K562 (cell line): ENCODE measurements around the gene BANF2. TPM values are rescaled to one million over a fixed set of nuclear protein-coding genes. Genes with fewer than 3 reads are reported as not detected.
A peak's percentile ranks its signal among the peaks of the same experiment; 100 is the strongest.

Experiments
- polyA plus RNA-seq, 8 experiments: library from polyadenylated mRNA; depleted of rRNA in 4 of 8; stranded (reverse) in 5 of 8; unstranded in 3 of 8; fragments of >200 nt; fragmentation: Nextera tagmentation in 2 of 8; fragmentation: Illumina TruSeq in 1 of 8; extraction: Ambion mirVana in 2 of 8; extraction: Trizol in 1 of 8; gene quantifications; 2 replicates each; pipeline versions ENCODE4 v1.2.1 to v1.2.3, GENCODE V29; 2011 to 2014; ENCODE audit warnings: inconsistent platforms in 1 of 8, missing spikeins in 1 of 8
- total RNA-seq, 7 experiments: library from RNA; depleted of rRNA in 6 of 7; stranded (reverse); fragments of >200 nt in 6 of 7; fragmentation: Illumina TruSeq in 2 of 7; extraction: Trizol in 2 of 7; gene quantifications; 2 replicates each; pipeline versions ENCODE4 v1.2.1 to v1.2.3, GENCODE V29; 2011 to 2021; ENCODE audit warnings: low replicate concordance in 1 of 7
- TF ChIP-seq, protein P1 (sequence below): fragments of 250-450 bp; sonication (Bioruptor Pico); IDR thresholded peaks from 2 replicates; pipeline ENCODE4 v1.8.0; 2022; ENCODE audit warnings: moderate library complexity, mild to moderate bottlenecking, inconsistent platforms
- TF ChIP-seq, protein P2 (sequence below): IDR thresholded peaks from 3 replicates; pipeline ENCODE4 v1.6.1; 2011; ENCODE audit warnings: borderline replicate concordance, mild to moderate bottlenecking, moderate library complexity; ENCODE audit not compliant: insufficient read length; ENCODE audit errors: extremely low read depth
- TF ChIP-seq, protein P3 (sequence below), 2 experiments: IDR thresholded peaks; 2 replicates each; pipeline ENCODE4 v1.6.1; 2011; ENCODE audit warnings: borderline replicate concordance in 1 of 2, control low read depth in 1 of 2, low read depth in 1 of 2, low read length in 1 of 2, mild to moderate bottlenecking in 1 of 2, mixed read lengths in 1 of 2, moderate library complexity in 1 of 2; ENCODE audit not compliant: insufficient read depth in 1 of 2, insufficient read length in 1 of 2, poor library complexity in 1 of 2, severe bottlenecking in 1 of 2; ENCODE audit errors: extremely low read depth in 1 of 2

BANF2 gene
- total and polyA plus RNA-seq, 9 of the 15 experiments (the other 6 are each of a cell fraction or from before 2014, with no cell fraction given): not detected

DNA sequence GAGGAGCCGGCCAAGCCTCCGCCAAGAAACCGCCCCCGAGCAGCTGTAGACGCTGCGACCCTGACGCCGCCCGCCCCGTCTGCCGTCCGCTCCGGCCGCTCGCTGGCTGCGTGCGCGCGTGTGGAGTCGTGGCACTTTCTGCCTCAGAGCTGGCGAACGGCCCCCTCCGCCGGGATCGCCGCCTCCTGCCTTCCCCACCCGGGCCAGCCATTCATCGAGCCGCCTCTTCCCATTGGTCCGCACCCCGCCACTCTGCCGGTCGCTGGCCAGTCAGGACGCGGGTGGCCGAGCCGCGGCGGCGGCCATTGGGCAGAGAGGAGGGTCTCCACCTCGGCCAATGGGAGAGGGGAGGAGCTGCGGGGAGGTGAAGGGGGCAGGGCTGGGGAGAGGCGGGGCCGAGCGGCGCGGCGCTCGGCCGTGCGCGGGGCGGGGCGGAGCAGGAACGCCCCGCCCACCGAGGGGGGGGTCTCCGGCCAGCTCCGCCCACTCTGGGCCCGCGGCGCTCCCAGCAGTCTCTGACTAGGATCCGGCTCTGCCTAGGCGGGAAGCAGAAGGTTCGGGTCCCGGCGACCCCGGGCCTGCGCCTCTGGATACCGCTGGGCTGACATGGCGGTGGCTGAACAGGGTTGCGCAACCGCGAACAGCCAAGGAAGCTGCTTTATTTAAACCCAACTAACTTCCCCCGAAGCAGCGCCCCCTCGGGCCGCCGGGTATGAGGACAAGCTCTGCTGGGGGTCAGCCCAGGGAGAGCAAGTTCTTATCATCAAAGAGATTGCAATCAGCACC lies 17.5 kb upstream of the BANF2 start, which contains the start of gene RRBP1 (continued):
- TF ChIP-seq, protein P1, sequence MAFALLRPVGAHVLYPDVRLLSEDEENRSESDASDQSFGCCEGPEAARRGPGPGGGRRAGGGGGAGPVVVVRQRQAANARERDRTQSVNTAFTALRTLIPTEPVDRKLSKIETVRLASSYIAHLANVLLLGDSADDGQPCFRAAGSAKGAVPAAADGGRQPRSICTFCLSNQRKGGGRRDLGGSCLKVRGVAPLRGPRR (CRISPR knock-in tag): no peak
- TF ChIP-seq, protein P2, sequence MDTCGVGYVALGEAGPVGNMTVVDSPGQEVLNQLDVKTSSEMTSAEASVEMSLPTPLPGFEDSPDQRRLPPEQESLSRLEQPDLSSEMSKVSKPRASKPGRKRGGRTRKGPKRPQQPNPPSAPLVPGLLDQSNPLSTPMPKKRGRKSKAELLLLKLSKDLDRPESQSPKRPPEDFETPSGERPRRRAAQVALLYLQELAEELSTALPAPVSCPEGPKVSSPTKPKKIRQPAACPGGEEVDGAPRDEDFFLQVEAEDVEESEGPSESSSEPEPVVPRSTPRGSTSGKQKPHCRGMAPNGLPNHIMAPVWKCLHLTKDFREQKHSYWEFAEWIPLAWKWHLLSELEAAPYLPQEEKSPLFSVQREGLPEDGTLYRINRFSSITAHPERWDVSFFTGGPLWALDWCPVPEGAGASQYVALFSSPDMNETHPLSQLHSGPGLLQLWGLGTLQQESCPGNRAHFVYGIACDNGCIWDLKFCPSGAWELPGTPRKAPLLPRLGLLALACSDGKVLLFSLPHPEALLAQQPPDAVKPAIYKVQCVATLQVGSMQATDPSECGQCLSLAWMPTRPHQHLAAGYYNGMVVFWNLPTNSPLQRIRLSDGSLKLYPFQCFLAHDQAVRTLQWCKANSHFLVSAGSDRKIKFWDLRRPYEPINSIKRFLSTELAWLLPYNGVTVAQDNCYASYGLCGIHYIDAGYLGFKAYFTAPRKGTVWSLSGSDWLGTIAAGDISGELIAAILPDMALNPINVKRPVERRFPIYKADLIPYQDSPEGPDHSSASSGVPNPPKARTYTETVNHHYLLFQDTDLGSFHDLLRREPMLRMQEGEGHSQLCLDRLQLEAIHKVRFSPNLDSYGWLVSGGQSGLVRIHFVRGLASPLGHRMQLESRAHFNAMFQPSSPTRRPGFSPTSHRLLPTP: no peak
- TF ChIP-seq, protein P3, sequence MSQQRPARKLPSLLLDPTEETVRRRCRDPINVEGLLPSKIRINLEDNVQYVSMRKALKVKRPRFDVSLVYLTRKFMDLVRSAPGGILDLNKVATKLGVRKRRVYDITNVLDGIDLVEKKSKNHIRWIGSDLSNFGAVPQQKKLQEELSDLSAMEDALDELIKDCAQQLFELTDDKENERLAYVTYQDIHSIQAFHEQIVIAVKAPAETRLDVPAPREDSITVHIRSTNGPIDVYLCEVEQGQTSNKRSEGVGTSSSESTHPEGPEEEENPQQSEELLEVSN (IDR thresholded peaks at IDR 0.05; ENCODE audit: borderline replicate concordance in 1 of 2, extremely low read depth in 1 of 2, insufficient read depth in 1 of 2, insufficient read length in 1 of 2, low read depth in 1 of 2, low read length in 1 of 2, poor library complexity in 1 of 2, severe bottlenecking in 1 of 2): peak in 1 of 2 experiments; percentile 34
